DOHH2 (cell line): ENCODE data around the gene FKBP1A.

Source experiments
- EZH2phosphoT487 ChIP-seq: fragments of 200-600 bp; sonication (generic); IDR thresholded peaks from 2 replicates; pipeline ENCODE4 v1.6.1; 2017; ENCODE audit warnings: borderline replicate concordance, mild to moderate bottlenecking, antibody characterized with exemption, low read length, moderate library complexity, mixed read lengths
- TF ChIP-seq, protein P1 (sequence below): fragments of 200-600 bp; sonication (generic); IDR thresholded peaks from one replicate; pipeline ENCODE4 v1.5.1; 2014; ENCODE audit warnings: antibody characterized with exemption, mild to moderate bottlenecking, low read depth, low read length; ENCODE audit not compliant: poor library complexity, severe bottlenecking

- TF ChIP-seq, protein P1, sequence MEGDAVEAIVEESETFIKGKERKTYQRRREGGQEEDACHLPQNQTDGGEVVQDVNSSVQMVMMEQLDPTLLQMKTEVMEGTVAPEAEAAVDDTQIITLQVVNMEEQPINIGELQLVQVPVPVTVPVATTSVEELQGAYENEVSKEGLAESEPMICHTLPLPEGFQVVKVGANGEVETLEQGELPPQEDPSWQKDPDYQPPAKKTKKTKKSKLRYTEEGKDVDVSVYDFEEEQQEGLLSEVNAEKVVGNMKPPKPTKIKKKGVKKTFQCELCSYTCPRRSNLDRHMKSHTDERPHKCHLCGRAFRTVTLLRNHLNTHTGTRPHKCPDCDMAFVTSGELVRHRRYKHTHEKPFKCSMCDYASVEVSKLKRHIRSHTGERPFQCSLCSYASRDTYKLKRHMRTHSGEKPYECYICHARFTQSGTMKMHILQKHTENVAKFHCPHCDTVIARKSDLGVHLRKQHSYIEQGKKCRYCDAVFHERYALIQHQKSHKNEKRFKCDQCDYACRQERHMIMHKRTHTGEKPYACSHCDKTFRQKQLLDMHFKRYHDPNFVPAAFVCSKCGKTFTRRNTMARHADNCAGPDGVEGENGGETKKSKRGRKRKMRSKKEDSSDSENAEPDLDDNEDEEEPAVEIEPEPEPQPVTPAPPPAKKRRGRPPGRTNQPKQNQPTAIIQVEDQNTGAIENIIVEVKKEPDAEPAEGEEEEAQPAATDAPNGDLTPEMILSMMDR, result no peak
- TF ChIP-seq EZH2phosphoT487, result no peak
Measured at GRCh38 chr20:1357921-1358671, 34.8 kb downstream of the FKBP1A start.
